ENCODE data around the gene DNAJB13.

DNAJB13 gene

GRCh38 chr11:73995247-73995646 is 44.4 kb downstream of the DNAJB13 start:
- TF ChIP-seq CTCF (IDR thresholded peaks at IDR 0.05; ENCODE audit: low read depth, low read length), result no peak
- H3K4me3 ChIP-seq (ENCODE audit: low read depth, low read length), result no peak overlapping the region

- TF ChIP-seq CTCF (IDR thresholded peaks at IDR 0.05; ENCODE audit: low read depth, low read length), result no peak
- H3K4me3 ChIP-seq (ENCODE audit: low read depth, low read length), result no peak overlapping the region
Observed at GRCh38 chr11:73995731-73996130, 44.9 kb downstream of the DNAJB13 start.

- H3K4me3 ChIP-seq (ENCODE audit: low read depth, low read length), result no peak overlapping the region
- no peak for TF ChIP-seq CTCF (IDR thresholded peaks at IDR 0.05; ENCODE audit: low read depth, low read length)
Observed at GRCh38 chr11:73996161-73996747, 45.4 kb downstream of the DNAJB13 start.

- no peak overlapping the region for H3K4me3 ChIP-seq (ENCODE audit: low read depth, low read length)
- TF ChIP-seq CTCF (IDR thresholded peaks at IDR 0.05; ENCODE audit: low read depth, low read length), result no peak
Observed at GRCh38 chr11:73997120-73997770, 46.4 kb downstream of the DNAJB13 start.

- no peak for TF ChIP-seq CTCF (IDR thresholded peaks at IDR 0.05; ENCODE audit: low read depth, low read length)
- no peak overlapping the region for H3K4me3 ChIP-seq (ENCODE audit: low read depth, low read length)
Observed at GRCh38 chr11:73998846-73999575, 48.2 kb downstream of the DNAJB13 start.

GRCh38 chr11:73999581-74000306 is 48.9 kb downstream of the DNAJB13 start:
- H3K4me3 ChIP-seq (ENCODE audit: low read depth, low read length), result no peak overlapping the region
- TF ChIP-seq CTCF (IDR thresholded peaks at IDR 0.05; ENCODE audit: low read depth, low read length), result no peak

Data from WI38 (cell line).